GM21423 (cell line): Measurements from ENCODE around the gene RER1.

Experiments used
- ATAC-seq: cut with Tn5 transposase; IDR thresholded peaks from one replicate; pipeline ENCODE4 v1.9.1; 2021; ENCODE audit warnings: mild to moderate bottlenecking, moderate library complexity; ENCODE audit not compliant: unreplicated experiment

RER1 gene

DNA sequence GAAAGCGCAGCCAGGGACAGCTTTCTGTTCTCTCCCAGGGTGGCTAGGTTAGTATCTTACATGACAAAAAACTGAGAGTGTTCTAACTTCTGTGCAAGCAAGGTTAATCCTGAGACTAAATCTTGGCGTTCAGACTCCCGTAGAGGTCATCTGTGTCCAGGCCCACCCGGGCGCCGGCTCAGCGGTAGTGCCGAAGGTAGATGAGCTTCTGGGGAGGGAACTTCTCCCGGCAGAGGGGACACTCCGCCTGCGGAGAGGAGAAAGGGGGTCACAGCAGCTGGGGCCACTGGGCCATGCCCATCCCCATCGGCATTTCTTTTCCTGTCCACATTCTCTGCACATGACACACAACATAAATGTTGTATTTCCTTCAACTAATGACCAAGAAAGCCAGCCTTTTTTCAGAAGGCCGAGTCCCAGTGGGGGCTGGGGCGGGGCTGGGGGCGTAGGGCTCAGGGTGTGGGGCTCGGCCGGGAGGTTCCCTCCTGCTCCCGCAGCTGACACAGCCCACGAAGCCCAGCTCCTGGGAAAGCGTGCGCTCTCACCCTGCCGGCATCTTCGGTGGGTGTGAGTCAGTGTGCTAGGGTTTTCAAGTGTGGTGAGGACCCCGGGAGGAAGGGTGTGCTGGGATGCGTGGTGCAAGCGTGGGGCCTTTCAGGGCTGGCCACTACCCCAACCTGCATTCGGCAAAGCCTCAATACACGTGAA is 14.1 kb downstream of the RER1 start:
- no peak for ATAC-seq

- no peak for ATAC-seq
Observed at GRCh38 chr1:2406451-2407041, 14.9 kb downstream of the RER1 start.

- no peak for ATAC-seq
Observed at GRCh38 chr1:2407166-2407990, 15.7 kb downstream of the RER1 start.

DNA sequence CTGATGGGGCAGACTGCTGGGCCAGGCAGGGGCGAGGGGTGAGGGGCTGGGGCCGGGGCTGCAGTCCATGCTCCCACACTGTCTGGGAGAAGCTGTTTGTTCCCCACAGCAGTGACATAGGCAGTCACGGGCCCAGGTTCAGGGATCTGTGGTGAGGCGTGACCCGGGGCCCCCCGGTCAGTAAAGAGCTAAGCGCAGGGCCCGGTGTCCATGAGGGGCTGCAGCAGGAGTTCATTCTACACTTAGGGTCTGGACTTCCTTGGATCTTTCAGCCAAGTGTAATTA is 16.3 kb downstream of the RER1 start:
- no peak for ATAC-seq

DNA sequence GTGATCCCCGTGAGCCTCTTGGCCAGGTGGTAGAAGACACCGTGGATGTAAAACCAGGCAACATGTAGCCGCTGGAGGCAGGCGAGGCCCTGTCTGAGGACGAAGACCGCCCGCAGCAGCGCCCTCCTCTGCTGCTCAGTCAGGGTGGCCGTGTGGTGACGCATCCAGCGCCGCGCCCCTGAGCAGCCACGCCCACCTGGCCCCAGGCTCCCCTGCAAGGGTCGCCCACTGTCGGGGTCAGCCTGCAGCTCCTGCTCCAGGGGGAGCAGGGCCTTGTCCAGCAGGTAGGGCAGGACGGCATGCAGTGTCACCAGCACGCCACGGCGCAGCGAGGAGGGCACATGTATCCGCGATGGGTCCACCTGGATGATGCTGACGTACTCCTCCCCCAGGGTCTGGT is 16.8 kb downstream of the RER1 start:
- no peak for ATAC-seq

DNA sequence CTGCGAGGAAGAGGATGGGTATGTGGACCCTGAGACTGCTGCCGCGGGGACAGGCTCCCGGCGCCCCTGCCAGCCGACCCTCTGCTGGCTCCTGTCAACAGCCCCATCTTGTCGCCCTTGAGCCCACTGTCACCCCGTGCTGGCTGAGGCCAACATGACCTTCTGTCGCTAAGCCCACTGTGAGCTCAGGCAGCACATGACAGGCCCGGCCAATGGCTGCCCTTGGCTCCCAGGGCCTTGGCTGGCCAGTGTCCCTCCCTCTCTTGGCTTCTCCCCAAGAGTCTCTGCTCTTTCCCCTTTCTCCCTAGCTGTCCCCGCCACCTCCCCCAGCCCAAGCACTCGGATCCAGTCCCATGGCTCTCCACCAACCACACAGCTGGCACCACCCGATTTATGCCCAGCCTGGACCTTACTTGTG is 17.2 kb downstream of the RER1 start:
- no peak for ATAC-seq

GRCh38 chr1:2409745-2410144 is 18.1 kb downstream of the RER1 start:
- no peak for ATAC-seq

- ATAC-seq = peak; percentile 21
Observed at GRCh38 chr1:2411801-2412394, 20.3 kb downstream of the RER1 start.

DNA sequence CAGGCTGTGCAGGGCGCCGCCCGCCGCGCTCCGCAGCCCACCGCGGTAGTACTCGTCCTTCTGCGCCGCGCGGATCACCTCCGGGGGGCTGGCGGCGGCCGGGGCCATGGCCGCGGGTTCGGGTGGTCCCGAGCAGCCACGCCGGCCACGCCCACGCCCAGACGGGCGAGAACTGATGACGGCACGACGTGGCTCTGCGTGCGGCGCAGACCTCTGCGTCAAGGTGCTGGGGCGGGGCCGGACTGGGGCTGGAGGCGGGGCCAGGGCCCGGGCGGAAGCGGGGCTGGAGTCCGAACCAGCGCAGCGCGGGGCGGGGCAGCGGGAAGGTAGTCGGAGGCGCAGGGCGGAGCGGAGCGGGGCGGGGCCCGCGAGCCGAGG is 20.7 kb downstream of the RER1 start, which contains the start of gene PEX10:
Gene PEX10 (minus strand): TSS at position 170 of the 378 bp plus-strand sequence. CDS start 62 bp downstream, at position 108.
- peak; percentile 81 for ATAC-seq

GRCh38 chr1:2412773-2413494 is 21.3 kb downstream of the RER1 start:
- ATAC-seq = peak; percentile 14

GRCh38 chr1:2413495-2414296 is 22.1 kb downstream of the RER1 start:
- ATAC-seq = no peak

DNA sequence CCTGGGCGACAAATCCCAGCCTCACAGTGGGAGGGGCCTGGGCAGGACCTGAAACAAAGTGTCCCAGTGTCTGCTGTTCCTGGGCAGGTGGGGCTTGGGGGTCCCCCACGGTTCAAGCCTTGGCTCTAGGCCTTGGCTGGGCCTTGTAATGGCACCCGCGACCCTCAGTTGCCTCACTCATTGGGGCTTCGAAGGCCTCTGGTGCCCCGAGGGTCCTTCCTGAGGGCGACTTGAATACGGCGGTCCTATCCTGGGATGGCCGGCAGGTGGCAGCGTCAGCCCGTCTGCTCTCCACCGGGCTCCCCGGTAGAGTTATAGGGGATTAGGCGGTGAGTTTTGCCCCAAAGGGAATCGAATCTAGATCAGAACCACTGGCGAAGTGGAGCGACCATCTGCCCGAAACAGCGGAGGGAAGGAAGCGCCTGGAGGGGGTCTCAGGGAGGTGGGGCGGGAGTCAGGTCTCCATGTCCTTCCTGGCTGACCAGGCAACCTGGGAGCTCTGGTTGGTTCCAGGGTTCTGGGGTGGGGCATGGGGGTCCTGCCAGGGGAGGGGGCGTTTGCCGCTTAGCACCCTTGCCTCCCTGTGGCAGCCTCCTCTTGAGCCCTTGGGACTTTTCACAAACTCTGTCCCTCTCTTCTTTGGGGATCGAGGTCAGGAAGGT is 22.8 kb downstream of the RER1 start:
- ATAC-seq = no peak

DNA sequence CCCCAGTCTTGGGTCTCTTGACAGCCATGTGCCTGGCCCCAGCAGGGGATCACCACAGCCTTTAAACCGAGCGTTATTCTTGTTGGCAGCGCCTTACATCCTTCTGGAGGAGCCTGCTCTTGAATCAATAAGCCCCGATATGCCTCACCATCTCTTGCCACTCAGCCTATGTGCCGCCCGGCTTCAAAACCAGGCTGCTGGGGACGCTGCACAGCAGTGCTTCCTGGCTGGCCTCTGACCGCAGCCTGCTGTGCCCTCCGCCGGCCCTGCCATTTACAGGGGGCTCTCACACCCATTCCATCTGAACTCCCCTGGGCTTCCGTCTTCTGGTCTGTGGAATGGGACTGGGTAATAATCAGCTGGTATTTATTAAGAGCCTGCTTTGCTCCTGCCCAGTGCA is 23.7 kb downstream of the RER1 start:
- ATAC-seq = no peak

GRCh38 chr1:2415801-2416208 is 24.2 kb downstream of the RER1 start:
- no peak for ATAC-seq

DNA sequence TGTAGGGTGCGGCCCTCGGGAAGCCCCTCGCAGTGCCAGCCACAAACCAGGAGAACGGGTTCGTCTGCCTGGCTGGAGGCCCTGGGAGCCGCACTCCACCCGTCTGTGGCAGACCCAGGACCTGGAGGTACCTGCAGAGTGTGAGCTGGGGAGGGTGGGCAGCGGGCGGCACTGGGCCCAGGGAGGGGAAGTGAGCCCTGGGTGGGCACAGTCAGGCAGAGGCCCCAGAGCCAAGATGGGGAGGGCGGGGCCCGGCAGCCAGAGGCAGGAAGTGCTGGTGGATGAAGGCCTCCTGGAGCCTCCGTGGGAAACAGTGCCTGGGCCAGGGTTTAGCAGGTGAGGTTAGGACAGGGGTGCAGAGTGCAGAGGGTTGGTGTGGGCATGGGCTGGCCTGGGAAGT is 24.8 kb downstream of the RER1 start:
- ATAC-seq = no peak

DNA sequence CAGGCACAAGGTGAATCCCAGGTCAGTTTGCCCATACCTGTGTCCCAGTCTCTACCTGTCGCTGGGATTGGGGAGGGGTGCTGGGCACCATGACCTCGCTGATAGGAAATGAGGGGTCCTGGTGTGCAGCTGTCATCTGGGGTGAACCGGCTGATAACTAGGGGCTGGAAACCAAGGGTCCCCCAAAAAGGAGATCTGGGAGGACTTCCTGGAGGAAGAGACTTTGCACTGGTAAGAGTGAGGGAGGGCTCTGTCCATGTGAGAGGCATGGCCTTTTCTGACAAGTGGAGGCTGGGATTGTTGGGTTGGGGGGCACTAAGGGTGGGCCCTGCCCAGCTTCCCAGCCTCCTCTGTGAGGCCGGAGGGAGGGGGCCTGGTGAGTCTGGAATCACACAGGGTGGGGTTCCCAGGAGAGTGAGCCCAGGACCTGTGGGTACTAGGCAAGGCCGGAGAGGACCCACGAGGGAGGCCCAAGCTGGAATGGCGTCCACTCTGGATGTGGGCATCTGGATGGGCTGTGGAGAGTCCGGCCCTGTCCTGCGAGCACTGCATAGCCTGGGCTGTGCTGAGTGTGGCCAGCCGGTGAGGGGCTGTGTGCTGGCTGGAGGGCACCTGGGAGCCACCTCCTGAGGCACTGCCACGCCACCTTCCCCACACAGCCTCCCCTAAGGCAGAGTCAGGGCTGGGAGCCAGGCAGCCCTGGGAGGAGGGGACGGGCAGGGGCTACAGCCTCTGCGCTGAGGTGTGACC is 25.6 kb downstream of the RER1 start:
- ATAC-seq = no peak

GRCh38 chr1:2417833-2418225 is 26.2 kb downstream of the RER1 start:
- ATAC-seq = no peak

GRCh38 chr1:2418791-2419320 is 27.2 kb downstream of the RER1 start:
- no peak for ATAC-seq

GRCh38 chr1:2419416-2419815 is 27.8 kb downstream of the RER1 start:
- no peak for ATAC-seq
